Gastroesophageal sphincter (tissue), 4 donors: ENCODE results near the gene ABI3BP. TPM values are rescaled to one million over a fixed set of nuclear protein-coding genes. Genes with fewer than 3 reads are reported as not detected.
A peak's percentile ranks its signal among the peaks of the same experiment; 100 is the strongest.

Source experiments
- ATAC-seq: fragments of 150-250 bp; one replicate; pipeline ENCODE4 v1.9.1; 2016; ENCODE audit warnings: mild to moderate bottlenecking, moderate library complexity
- H3K27ac ChIP-seq, 4 donors: fragments of 200-600 bp; sonication (generic) in 3 of 4; 1 replicate in 3 of 4; 2 replicates in 1 of 4; pipeline ENCODE4 v1.5.1; 2016 to 2019
- H3K27me3 ChIP-seq: fragments of 200-600 bp; sonication (generic); one replicate; pipeline ENCODE4 v1.5.1; 2019
- H3K36me3 ChIP-seq, 2 donors: fragments of 200-600 bp; sonication (generic); one replicate each; pipeline ENCODE4 v1.5.1; 2019; ENCODE audit warnings: control low read depth in 1 of 2
- H3K4me1 ChIP-seq, 3 donors: fragments of 200-600 bp; sonication (generic); 1 replicate in 2 of 3; 2 replicates in 1 of 3; pipeline ENCODE4 v1.5.1; 2016 to 2019; ENCODE audit warnings: control low read depth in 2 of 3
- H3K4me3 ChIP-seq, 2 donors: fragments of 200-600 bp; sonication (generic); one replicate each; pipeline ENCODE4 v1.5.1; 2019; ENCODE audit warnings: mild to moderate bottlenecking in 1 of 2, moderate library complexity in 1 of 2
- H3K9me3 ChIP-seq, 3 donors: fragments of 200-600 bp; sonication (generic); one replicate each; pipeline ENCODE4 v1.5.1; 2017 to 2019; ENCODE audit warnings: control low read depth in 2 of 3
- EP300 ChIP-seq: sonication (generic); formaldehyde crosslinking; IDR thresholded peaks from one replicate; pipeline ENCODE4 v1.6.1; 2017; ENCODE audit warnings: antibody characterized with exemption, mild to moderate bottlenecking
- POLR2A ChIP-seq, 2 donors: fragments of 450-650 bp; IDR thresholded peaks; one replicate each; pipeline ENCODE4 v1.6.1; 2017; ENCODE audit warnings: antibody characterized with exemption in 2 of 2, mild to moderate bottlenecking in 2 of 2, moderate library complexity in 1 of 2
- POLR2AphosphoS5 ChIP-seq: sonication (generic); formaldehyde crosslinking; IDR thresholded peaks from one replicate; pipeline ENCODE4 v1.6.1; 2017; ENCODE audit warnings: antibody characterized with exemption
- WGBS, 2 donors: methylation state at CpG; one replicate each; pipeline ENCODE4 v1.1.5; 2018; ENCODE audit warnings: low coverage in 1 of 2; 5-methylcytosine and 5-hydroxymethylcytosine counted together
- total RNA-seq, 4 donors: library from RNA; depleted of rRNA; stranded (reverse); fragments of >200 nt; gene quantifications; one replicate each; pipeline ENCODE4 v1.1.0, GENCODE V29; 2016
- TF ChIP-seq, protein P1 (sequence below), 4 experiments: fragments of 200-600 bp in 2 of 4; fragments of 450-650 bp in 2 of 4; sonication (generic) in 1 of 4; IDR thresholded peaks; one replicate each; pipeline ENCODE4 v1.5.1; 2017 to 2019; ENCODE audit warnings: antibody characterized with exemption in 4 of 4, mild to moderate bottlenecking in 2 of 4, moderate library complexity in 2 of 4

The ABI3BP gene
- total RNA-seq, 4 donors from 2014 or later, result 59.6 to 158 (median 99.9) TPM

DNA sequence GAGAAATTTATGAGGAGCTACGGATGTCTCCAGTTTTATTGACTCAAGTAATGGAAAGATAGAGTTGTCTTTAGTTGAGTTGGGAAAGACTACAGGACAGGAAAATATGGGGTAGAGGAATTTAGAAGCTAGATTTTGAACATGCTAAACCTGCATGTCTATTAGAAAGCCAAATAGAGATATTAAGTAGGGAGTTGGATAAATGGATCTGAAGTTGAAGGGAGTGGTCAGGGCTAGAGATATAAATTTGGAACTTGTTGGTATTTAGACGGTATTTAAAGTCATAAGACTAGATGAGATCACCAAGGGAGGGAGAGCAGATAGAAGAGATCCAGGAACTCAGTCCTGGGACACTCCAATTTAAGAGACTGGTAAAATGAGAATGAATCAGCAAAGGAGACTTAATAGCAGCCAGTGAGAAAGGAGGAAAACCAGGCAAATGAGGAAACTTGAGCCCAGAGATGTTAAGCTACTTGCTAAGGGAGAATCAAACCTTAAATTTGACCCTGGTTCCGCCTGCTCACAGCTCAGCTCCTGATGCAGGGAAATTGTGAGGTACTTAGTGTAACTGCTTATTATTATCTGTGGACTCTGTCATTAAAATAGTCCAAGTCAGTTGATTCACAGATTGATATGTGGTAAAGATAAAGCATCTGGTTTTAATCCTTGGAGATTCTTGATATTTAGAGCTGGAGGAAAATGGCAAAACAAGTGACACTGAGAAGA, 35.8 kb downstream of the ABI3BP start:
- peaks cover 5 to 26% (median 7%) of the 10 kb centered on the region in 3 donors for H3K4me1 ChIP-seq
- 66 to 67% methylated on average over 3 of the region's 3 CpGs for WGBS, 2 donors
- no peaks in the 10 kb centered on the region for H3K27me3 ChIP-seq
- no peak for ATAC-seq
- H3K4me3 ChIP-seq, result no peak overlapping the region
- TF ChIP-seq POLR2A (IDR thresholded peaks at IDR 0.05) (no peak), POLR2AphosphoS5 (no peak), EP300 (no peak)
- TF ChIP-seq, protein P1, sequence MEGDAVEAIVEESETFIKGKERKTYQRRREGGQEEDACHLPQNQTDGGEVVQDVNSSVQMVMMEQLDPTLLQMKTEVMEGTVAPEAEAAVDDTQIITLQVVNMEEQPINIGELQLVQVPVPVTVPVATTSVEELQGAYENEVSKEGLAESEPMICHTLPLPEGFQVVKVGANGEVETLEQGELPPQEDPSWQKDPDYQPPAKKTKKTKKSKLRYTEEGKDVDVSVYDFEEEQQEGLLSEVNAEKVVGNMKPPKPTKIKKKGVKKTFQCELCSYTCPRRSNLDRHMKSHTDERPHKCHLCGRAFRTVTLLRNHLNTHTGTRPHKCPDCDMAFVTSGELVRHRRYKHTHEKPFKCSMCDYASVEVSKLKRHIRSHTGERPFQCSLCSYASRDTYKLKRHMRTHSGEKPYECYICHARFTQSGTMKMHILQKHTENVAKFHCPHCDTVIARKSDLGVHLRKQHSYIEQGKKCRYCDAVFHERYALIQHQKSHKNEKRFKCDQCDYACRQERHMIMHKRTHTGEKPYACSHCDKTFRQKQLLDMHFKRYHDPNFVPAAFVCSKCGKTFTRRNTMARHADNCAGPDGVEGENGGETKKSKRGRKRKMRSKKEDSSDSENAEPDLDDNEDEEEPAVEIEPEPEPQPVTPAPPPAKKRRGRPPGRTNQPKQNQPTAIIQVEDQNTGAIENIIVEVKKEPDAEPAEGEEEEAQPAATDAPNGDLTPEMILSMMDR (IDR thresholded peaks at IDR 0.05), result no peak
- H3K9me3 ChIP-seq, result peaks cover 0 to 17% (median 0%) of the 10 kb centered on the region in 3 donors
- H3K27ac ChIP-seq, result peak overlapping the region; percentile 13 to 68 (median 60)
- H3K36me3 ChIP-seq, result no peaks in the 10 kb centered on the region

DNA sequence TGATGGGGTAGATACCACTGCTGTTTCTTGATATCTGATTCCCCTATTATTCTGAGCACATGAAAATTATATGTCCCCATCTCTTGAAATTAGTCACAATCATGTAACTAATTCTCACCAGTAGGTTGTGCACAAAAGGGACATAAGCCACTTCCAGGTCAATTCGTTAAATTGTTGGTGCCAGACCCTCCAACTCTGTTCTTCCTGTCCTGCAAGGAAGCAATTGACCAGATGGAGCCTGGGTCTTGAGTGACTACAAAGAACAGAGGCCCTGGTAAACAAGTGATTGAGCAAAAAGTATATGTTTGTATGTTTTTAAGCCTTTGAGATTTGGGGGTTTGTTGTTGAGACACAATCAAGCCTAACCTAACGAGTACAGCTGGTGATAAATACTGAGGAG, 36.9 kb downstream of the ABI3BP start:
- Histone ChIP-seq H3K36me3 (no peaks in the 10 kb centered on the region), H3K4me3 (no peak overlapping the region), H3K9me3 (peaks cover 0 to 17% (median 0%) of the 10 kb centered on the region in 3 donors), H3K27me3 (no peaks in the 10 kb centered on the region), H3K4me1 (peaks cover 5 to 26% (median 7%) of the 10 kb centered on the region in 3 donors), H3K27ac (peak overlapping the region in 3 of 4 donors; percentile 45 to 68 (median 53))
- TF ChIP-seq, protein P1 (IDR thresholded peaks at IDR 0.05), result no peak
- TF ChIP-seq POLR2AphosphoS5 (no peak), EP300 (no peak), POLR2A (IDR thresholded peaks at IDR 0.05) (no peak)
- 81 to 86% methylated on average over 1 to 2 of the region's 2 CpGs for WGBS, 2 donors
- no peak for ATAC-seq

DNA sequence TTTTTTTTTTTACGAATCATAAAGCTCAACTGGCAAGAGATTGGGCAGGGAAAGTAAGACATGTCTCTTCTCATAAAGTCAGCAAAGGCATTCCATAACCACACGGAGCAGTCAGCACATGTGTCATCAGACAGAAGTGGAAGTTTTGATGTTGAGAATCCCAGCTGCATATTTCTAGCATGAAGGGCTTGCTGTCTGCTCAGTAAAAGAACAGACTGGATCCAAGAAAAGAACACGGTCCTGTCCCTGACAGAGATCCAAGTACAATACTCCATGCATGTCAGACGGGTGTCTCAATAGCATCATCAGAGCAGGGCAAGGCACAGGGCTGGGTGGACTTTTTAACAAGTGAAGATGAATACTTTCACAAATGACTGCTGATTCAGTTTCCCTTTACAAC, 38.2 kb downstream of the ABI3BP start:
- Histone ChIP-seq H3K9me3 (peaks cover 0 to 6% (median 0%) of the 10 kb centered on the region in 3 donors), H3K4me1 (peaks cover 5 to 26% (median 7%) of the 10 kb centered on the region in 3 donors), H3K4me3 (no peak overlapping the region), H3K36me3 (no peaks in the 10 kb centered on the region), H3K27me3 (no peaks in the 10 kb centered on the region), H3K27ac (peak overlapping the region; percentile 50 to 72 (median 68))
- 23% methylated on average over 4 of the region's 4 CpGs; no CpG with 5 or more reads in 1 of the 2 donors for WGBS, 2 donors
- peak; percentile 97 for ATAC-seq
- TF ChIP-seq POLR2AphosphoS5 (peak; percentile 83), EP300 (no peak)

DNA sequence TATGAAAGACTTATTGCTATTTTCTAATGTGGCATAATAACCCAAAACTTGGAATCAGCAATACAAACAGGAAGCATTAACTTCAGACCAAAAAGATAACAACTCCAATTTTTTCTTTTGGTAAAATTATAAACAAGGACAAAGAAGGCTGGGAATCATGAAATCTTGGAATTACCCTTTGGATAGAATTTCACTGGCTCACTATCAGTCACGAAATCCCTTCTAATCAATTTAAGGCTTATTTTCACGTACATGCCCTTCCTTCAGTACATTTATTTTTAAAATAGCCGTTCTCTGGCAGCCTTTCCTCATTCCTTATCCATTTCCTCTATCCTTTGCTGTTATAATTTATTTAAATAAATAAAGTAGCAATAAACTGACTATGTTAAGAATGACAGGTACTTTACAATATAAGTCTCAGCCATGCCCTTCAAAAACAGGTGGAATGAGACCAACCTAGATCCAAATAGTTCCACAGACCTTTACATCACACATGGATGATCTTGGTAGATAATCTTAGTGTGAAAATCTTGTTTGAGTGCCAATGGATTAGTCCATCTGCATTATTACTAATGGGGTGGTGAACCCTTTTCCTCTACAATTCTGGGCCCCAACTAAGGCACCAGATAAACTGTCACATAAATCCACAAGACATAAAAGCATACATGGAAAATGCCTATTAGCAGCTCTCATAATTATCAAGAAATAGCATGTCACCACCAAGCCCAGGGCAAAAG, 38.9 kb downstream of the ABI3BP start:
- Histone ChIP-seq H3K36me3 (no peaks in the 10 kb centered on the region), H3K9me3 (no peaks in the 10 kb centered on the region), H3K4me1 (peaks cover 5 to 26% (median 7%) of the 10 kb centered on the region in 3 donors), H3K27me3 (no peaks in the 10 kb centered on the region), H3K4me3 (no peak overlapping the region), H3K27ac (peak overlapping the region; percentile 50 to 72 (median 68))
- 9 to 15% methylated on average over 3 of the region's 3 CpGs for WGBS, 2 donors
- no peak for ATAC-seq
- TF ChIP-seq, protein P1 (IDR thresholded peaks at IDR 0.05), result no peak

DNA sequence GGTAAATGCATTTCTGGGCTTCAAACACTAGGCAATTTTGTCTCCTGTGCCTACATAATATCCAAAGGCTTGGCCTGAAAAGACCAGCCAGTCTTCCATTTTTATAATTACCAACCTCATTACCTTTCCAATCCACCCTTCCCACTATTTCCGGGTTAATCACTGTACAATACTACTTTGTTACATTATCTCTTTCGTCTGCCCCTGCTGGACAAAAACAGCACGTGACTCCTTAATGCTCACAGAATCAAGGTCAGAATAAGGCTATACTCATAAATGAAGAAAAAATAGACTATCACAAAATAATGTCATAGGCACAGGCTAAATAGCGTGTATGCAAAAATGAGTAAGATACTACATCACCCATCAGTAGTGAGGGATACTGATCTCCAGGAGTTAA, 40.1 kb downstream of the ABI3BP start:
- peaks cover 5 to 30% (median 7%) of the 10 kb centered on the region in 3 donors for H3K4me1 ChIP-seq
- no peak overlapping the region for H3K4me3 ChIP-seq
- WGBS, 2 donors, result 74 to 85% methylated on average over 2 to 4 of the region's 4 CpGs
- H3K27ac ChIP-seq, result no peak overlapping the region
- ATAC-seq, result no peak
- no peaks in the 10 kb centered on the region for H3K9me3 ChIP-seq
- TF ChIP-seq POLR2AphosphoS5, result no peak
- no peak for TF ChIP-seq EP300
- TF ChIP-seq, protein P1 (IDR thresholded peaks at IDR 0.05), result peak in 2 of 4 experiments; percentile 5 to 18
- no peaks in the 10 kb centered on the region for H3K36me3 ChIP-seq
- no peaks in the 10 kb centered on the region for H3K27me3 ChIP-seq
